HFFc6 (cell line): ENCODE data around the gene PDLIM7. TPM values are rescaled to one million over a fixed set of nuclear protein-coding genes. Genes with fewer than 3 reads are reported as not detected.

ENCODE experiments used
- DNase-seq: peaks from one replicate; pipeline ENCODE4 v3.0.0-alpha.2; 2018
- H3K27ac Mint-ChIP-seq: 2 replicates; pipeline ENCODE4 v1.8.0; 2020; ENCODE audit warnings: mild to moderate bottlenecking, mixed read lengths
- H3K27me3 Mint-ChIP-seq: 2 replicates; pipeline ENCODE4 v1.8.0; 2021; ENCODE audit warnings: mild to moderate bottlenecking, moderate library complexity, mixed read lengths; ENCODE audit not compliant: insufficient read depth
- H3K36me3 Mint-ChIP-seq: 2 replicates; pipeline ENCODE4 v1.8.0; 2021; ENCODE audit warnings: low read depth, mixed read lengths
- H3K4me1 Mint-ChIP-seq: 2 replicates; pipeline ENCODE4 v1.8.0; 2020; ENCODE audit warnings: low read depth, mixed read lengths
- H3K4me3 Mint-ChIP-seq: 2 replicates; pipeline ENCODE4 v1.8.0; 2020; ENCODE audit warnings: mild to moderate bottlenecking, moderate library complexity, mixed read lengths
- H3K9me3 Mint-ChIP-seq: 2 replicates; pipeline ENCODE4 v1.8.0; 2020; ENCODE audit warnings: mild to moderate bottlenecking, mixed read lengths
- total RNA-seq, 6 experiments: library from RNA; stranded (reverse); fragmentation: NEBNext Ultra II Directional; extraction: Animal tissue kit (Norgen Biotek cat#: 25700); gene quantifications; 2 replicates in 1 of 6; 3 replicates in 5 of 6; pipeline ENCODE4 v1.2.3, GENCODE V29; 2021
- TF ChIP-seq, protein P1 (sequence below): fragments of 200-600 bp; sonication (generic); IDR thresholded peaks from 2 replicates; pipeline ENCODE4 v1.5.0; 2021; ENCODE audit warnings: antibody characterized with exemption, mild to moderate bottlenecking

The PDLIM7 gene
- total RNA-seq, 6 experiments from 2014 or later = 339 to 353 (median 343) TPM

DNA sequence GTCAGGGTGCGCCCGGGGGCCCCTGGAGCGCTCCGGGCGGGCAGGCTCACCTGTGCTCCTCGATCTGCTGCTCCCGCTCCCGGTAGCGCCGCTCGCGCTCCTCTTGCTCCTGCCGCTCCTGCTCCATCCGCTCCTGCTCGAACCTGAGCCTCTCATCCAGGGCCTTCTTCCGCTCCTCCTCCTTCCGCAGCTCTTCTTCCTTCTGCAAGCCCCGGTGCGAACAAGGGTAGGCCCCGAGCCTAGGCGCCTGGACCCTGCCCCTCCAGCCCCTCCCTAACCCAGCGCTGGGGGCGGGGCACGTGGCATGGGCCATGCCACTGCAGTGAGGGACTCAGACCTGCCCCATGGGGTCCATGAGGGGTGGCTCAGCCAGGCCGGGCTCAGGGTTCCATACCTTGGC lies 30.5 kb downstream of the PDLIM7 start:
- H3K27ac Mint-ChIP-seq = peak overlapping the region; percentile 45; the same call in 1 of the 2 replicates

DNA sequence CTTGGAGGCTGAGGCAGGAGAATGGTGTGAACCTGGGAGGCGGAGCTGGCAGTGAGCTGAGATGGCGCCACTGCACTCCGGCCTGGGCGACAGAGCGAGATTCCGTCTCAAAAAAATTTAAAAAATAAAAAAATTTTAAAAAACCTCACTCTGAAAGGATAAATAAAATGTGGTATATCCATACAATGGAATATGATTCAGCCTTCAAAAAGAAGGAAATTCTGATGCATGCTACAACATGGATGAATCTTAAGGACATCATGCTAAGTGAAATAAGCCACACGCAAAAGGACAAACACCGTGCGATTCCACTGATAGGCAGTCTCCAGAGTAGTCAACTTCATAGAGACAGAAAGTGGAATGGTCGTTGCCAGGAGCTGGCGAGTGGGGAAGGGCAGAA lies 32.4 kb downstream of the PDLIM7 start:
- peaks cover 5% of the 10 kb centered on the region; the same call in 1 of the 2 replicates for H3K27me3 Mint-ChIP-seq
- no peaks in the 10 kb centered on the region for H3K9me3 Mint-ChIP-seq
- no peak overlapping the region for H3K27ac Mint-ChIP-seq
- TF ChIP-seq, protein P1, sequence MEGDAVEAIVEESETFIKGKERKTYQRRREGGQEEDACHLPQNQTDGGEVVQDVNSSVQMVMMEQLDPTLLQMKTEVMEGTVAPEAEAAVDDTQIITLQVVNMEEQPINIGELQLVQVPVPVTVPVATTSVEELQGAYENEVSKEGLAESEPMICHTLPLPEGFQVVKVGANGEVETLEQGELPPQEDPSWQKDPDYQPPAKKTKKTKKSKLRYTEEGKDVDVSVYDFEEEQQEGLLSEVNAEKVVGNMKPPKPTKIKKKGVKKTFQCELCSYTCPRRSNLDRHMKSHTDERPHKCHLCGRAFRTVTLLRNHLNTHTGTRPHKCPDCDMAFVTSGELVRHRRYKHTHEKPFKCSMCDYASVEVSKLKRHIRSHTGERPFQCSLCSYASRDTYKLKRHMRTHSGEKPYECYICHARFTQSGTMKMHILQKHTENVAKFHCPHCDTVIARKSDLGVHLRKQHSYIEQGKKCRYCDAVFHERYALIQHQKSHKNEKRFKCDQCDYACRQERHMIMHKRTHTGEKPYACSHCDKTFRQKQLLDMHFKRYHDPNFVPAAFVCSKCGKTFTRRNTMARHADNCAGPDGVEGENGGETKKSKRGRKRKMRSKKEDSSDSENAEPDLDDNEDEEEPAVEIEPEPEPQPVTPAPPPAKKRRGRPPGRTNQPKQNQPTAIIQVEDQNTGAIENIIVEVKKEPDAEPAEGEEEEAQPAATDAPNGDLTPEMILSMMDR = no peak
- H3K4me1 Mint-ChIP-seq = peaks cover 20% of the 10 kb centered on the region
- no peak for DNase-seq
- no peak overlapping the region for H3K4me3 Mint-ChIP-seq
- peaks cover 36% of the 10 kb centered on the region for H3K36me3 Mint-ChIP-seq

More for the DNA sequence above, 30.5 kb downstream of the PDLIM7 start:
- Mint-ChIP-seq H3K9me3 (no peaks in the 10 kb centered on the region), H3K4me3 (no peak overlapping the region), H3K4me1 (peaks cover 38% of the 10 kb centered on the region), H3K27me3 (peaks cover 7% of the 10 kb centered on the region), H3K36me3 (peaks cover 35% of the 10 kb centered on the region)
- DNase-seq = no peak
- TF ChIP-seq, protein P1 = no peak

DNA sequence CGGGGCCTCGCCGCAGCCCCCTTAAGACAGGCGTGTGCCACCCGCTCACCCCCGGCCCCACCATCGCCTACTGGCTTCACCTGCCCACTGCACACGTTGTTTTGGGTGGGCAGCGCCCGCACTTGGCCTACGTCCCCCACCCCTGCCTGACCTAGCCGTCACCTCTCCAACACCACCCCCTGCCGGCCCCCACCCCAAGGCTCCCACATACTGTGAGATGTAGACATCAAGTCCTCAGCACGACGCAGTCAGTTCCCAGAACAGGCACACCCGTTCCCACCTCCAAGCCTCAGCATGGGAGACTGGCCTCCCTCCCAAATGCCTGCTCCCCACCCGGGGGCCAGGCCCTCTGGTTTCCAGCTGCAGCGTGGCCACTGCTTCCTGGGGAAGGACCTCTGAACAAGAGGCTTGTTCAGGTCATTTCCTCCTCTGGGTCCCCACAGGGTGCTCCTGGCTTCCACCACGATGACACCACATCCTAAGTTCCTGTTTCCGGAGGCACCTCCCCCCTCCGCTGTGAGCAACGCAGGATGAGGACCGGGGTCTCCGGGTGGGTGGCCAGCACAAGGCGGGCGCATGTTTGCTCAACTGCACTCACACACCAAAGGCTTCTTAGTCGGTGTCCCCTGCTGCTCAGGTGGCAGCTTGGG lies 35.3 kb downstream of the PDLIM7 start:
- Mint-ChIP-seq H3K4me3 (no peak overlapping the region), H3K36me3 (peaks cover 32% of the 10 kb centered on the region), H3K9me3 (no peaks in the 10 kb centered on the region), H3K4me1 (peaks cover 5% of the 10 kb centered on the region), H3K27me3 (peaks cover 11% of the 10 kb centered on the region), H3K27ac (0 out of 2 replicates have a peak overlapping the region, but pooled peaks have one; percentile 57)
- no peak for DNase-seq
- TF ChIP-seq, protein P1 = no peak

DNA sequence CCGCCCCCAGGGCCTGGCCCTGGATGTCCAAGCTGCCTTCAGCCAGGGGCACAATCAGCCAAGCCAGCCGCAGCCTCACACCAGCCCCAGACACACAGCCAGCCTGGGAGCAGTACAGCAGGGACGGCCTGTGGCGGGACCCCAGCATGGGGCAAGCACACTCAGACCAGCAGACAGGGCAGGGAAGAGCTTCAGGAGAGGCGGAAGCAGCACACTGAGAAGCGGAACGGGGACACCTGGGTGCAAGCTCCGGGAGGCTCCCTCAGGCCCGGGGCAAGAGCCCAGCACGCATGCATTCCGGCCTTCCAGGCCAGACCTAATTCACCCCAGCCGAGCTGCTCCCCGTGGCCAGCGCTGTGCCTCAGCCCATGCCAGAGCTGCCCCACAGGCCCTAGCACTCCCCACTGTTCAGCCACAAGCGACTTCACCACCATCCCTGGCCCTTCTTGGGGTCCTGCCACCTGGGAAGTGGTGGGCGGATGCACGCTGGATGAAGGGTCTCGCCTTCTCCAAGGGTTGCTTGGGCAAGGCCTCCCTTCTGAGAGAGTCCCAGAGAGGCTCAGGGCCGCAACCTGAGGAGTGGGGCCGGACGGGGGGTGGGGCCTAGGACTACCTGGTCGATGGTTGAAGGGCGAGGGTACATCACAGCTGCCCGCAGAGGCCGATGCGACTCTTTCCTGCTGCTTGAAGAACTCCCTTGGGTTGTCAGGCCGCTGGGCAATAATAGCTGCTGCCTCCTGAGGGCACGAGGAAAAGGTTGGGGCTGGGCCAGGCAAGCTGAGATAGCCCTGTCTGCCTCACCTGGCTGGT lies 37.4 kb downstream of the PDLIM7 start:
- Mint-ChIP-seq H3K9me3 (no peaks in the 10 kb centered on the region), H3K4me3 (no peak overlapping the region), H3K27me3 (peaks cover 12% of the 10 kb centered on the region), H3K4me1 (peaks cover 16% of the 10 kb centered on the region), H3K36me3 (peaks cover 28% of the 10 kb centered on the region), H3K27ac (peak overlapping the region; percentile 45; the same call in 1 of the 2 replicates)
- TF ChIP-seq, protein P1 = no peak
- no peak for DNase-seq

DNA sequence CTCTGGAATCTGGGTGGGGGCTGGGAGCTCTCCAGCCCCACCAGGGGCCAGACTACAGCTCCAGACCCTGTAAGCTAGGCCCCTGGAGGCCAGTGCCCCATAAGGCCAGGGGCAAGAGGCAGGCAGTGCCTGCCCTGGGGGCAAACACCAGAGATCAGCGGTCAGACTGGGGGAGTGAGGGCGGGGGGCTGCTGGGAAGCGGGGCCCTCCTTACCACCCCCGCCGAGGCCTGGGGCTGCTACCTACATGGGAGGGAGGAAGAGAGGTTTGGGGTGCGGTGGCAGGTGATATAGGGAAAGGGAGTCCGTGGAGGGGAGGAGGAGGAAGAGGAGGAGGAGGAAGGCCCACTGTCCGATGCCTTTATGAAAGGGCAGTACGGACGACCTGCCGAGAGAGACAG lies 38.0 kb downstream of the PDLIM7 start:
- peaks cover 27% of the 10 kb centered on the region for H3K36me3 Mint-ChIP-seq
- no peak overlapping the region for H3K4me3 Mint-ChIP-seq
- no peak for DNase-seq
- H3K27ac Mint-ChIP-seq = peak overlapping the region; percentile 84; the same call in 1 of the 2 replicates
- H3K9me3 Mint-ChIP-seq = no peaks in the 10 kb centered on the region
- peaks cover 12% of the 10 kb centered on the region for H3K27me3 Mint-ChIP-seq
- H3K4me1 Mint-ChIP-seq = peaks cover 16% of the 10 kb centered on the region
- TF ChIP-seq, protein P1 = no peak
